SU-DHL-6 (cell line): ENCODE data around the gene PRDX1.
A peak's percentile ranks its signal among the peaks of the same experiment; 100 is the strongest.

Experiments
- H2AFZ ChIP-seq: fragments of 200-600 bp; sonication (generic); 2 replicates; pipeline ENCODE4 v1.6.1; 2014; ENCODE audit warnings: low read depth, mild to moderate bottlenecking, moderate library complexity, mixed read lengths, antibody characterized with exemption, low read length; ENCODE audit not compliant: severe bottlenecking
- H3F3A ChIP-seq: fragments of 200-600 bp; shearing (Covaris generic); 2 replicates; pipeline ENCODE4 v1.6.0; 2016; ENCODE audit warnings: antibody characterized with exemption, mild to moderate bottlenecking; ENCODE audit not compliant: insufficient read depth
- H3K27ac ChIP-seq: fragments of 200-600 bp; sonication (generic); 2 replicates; pipeline ENCODE4 v1.5.1; 2016; ENCODE audit warnings: low read depth, mild to moderate bottlenecking, low read length, moderate library complexity, mixed read lengths
- H3K27me3 ChIP-seq: fragments of 200-600 bp; sonication (generic), shearing (Covaris generic); 2 replicates; pipeline ENCODE4 v1.6.0; 2014; ENCODE audit warnings: mild to moderate bottlenecking, low read length
- H3K36me3 ChIP-seq: fragments of 200-600 bp; sonication (generic); 2 replicates; pipeline ENCODE4 v1.6.1; 2014; ENCODE audit warnings: mild to moderate bottlenecking, low read length, mixed read lengths
- H3K4me2 ChIP-seq: fragments of 300-600, 200-600 bp; shearing (Covaris generic), sonication (generic); 2 replicates; pipeline ENCODE4 v1.6.0; 2014; ENCODE audit warnings: low read length, low read depth, mild to moderate bottlenecking; ENCODE audit not compliant: poor library complexity, severe bottlenecking
- H3K4me3 ChIP-seq: fragments of 200-600 bp; sonication (generic); 2 replicates; pipeline ENCODE4 v1.5.1; 2014; ENCODE audit warnings: antibody characterized with exemption, low read length, mild to moderate bottlenecking, mixed read lengths; ENCODE audit not compliant: insufficient read depth, poor library complexity, severe bottlenecking
- H3K79me2 ChIP-seq: fragments of 200-600 bp; sonication (generic); 2 replicates; pipeline ENCODE4 v1.6.1; 2014; ENCODE audit warnings: mild to moderate bottlenecking, low read length, moderate library complexity; ENCODE audit not compliant: insufficient read depth
- H3K9ac ChIP-seq: fragments of 200-600 bp; sonication (generic); 2 replicates; pipeline ENCODE4 v1.7.0; 2014; ENCODE audit warnings: mild to moderate bottlenecking, low read length
- H3K9me2 ChIP-seq: fragments of 200-600 bp; sonication (generic); replicated peaks from 2 replicates; pipeline ENCODE4 v1.6.1; 2014; ENCODE audit warnings: low read length; ENCODE audit not compliant: insufficient read depth
- H3K9me3 ChIP-seq: fragments of 200-600 bp; sonication (generic); 2 replicates; pipeline ENCODE4 v1.6.1; 2014; ENCODE audit warnings: low read length, mixed read lengths; ENCODE audit not compliant: insufficient read depth
- H4K20me1 ChIP-seq: fragments of 200-600 bp; sonication (generic); 2 replicates; pipeline ENCODE4 v1.6.1; 2014; ENCODE audit warnings: low read depth, mild to moderate bottlenecking, antibody characterized with exemption, low read length, moderate library complexity, mixed read lengths
- EZH2phosphoT487 ChIP-seq: fragments of 200-600 bp; sonication (generic), shearing (Covaris generic); conservative IDR thresholded peaks from 2 replicates; pipeline ENCODE4 v1.6.1; 2018; ENCODE audit warnings: mild to moderate bottlenecking, antibody characterized with exemption, low read length, moderate library complexity, mixed read lengths
- TF ChIP-seq, protein P1 (sequence below): fragments of 200-600 bp; sonication (generic); IDR thresholded peaks from one replicate; pipeline ENCODE4 v1.5.1; 2017; ENCODE audit warnings: antibody characterized with exemption, mild to moderate bottlenecking, low read length, moderate library complexity; ENCODE audit not compliant: insufficient read depth, poor library complexity, severe bottlenecking

The PRDX1 gene

DNA sequence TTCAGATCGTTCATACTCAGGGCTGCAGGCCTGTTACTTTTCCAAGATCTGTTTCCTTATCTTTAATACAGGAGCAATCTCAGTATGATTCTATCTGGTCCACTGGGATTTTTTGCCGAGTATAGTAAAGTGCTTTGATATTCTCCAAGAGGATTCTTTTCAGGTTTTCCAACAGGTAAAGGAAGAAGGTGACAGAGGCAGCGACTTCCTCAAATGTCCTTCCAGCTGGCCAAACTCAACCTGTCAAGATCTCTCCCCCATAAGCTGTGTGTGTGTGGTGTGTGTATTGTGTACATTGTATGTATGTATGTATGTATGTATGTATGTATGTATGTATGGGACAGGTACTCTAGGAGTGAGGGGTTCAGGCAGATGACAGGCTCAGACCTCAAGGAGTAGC, 30.0 kb upstream of the PRDX1 start:
- Histone ChIP-seq H2AFZ (no peak overlapping the region), H4K20me1 (no peaks in the 10 kb centered on the region), H3K9me3 (no peaks in the 10 kb centered on the region), H3K4me2 (peak overlapping the region; percentile 99), H3K79me2 (peaks cover 41% of the 10 kb centered on the region), H3K27me3 (no peaks in the 10 kb centered on the region), H3K27ac (peak overlapping the region; percentile 70), H3K4me3 (peak overlapping the region; percentile 85), H3K9me2 (no peaks in the 10 kb centered on the region), H3F3A (no peaks in the 10 kb centered on the region), H3K9ac (peak overlapping the region; percentile 78), H3K36me3 (peaks cover 9% of the 10 kb centered on the region)
- TF ChIP-seq EZH2phosphoT487, result no peak
- TF ChIP-seq, protein P1, sequence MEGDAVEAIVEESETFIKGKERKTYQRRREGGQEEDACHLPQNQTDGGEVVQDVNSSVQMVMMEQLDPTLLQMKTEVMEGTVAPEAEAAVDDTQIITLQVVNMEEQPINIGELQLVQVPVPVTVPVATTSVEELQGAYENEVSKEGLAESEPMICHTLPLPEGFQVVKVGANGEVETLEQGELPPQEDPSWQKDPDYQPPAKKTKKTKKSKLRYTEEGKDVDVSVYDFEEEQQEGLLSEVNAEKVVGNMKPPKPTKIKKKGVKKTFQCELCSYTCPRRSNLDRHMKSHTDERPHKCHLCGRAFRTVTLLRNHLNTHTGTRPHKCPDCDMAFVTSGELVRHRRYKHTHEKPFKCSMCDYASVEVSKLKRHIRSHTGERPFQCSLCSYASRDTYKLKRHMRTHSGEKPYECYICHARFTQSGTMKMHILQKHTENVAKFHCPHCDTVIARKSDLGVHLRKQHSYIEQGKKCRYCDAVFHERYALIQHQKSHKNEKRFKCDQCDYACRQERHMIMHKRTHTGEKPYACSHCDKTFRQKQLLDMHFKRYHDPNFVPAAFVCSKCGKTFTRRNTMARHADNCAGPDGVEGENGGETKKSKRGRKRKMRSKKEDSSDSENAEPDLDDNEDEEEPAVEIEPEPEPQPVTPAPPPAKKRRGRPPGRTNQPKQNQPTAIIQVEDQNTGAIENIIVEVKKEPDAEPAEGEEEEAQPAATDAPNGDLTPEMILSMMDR, result no peak

- peak within 1 kb of the TSS; percentile 70 for H3K27ac ChIP-seq
- no peaks in the 10 kb centered on the region for H3K9me3 ChIP-seq
- TF ChIP-seq, protein P1, result no peak
- TF ChIP-seq EZH2phosphoT487, result no peak
Observed at GRCh38 chr1:45550401-45551351, 29.0 kb upstream of the PRDX1 start, which contains the start of gene AKR1A1. TSS of gene AKR1A1 (plus strand) at chr1:45550826. CDS start at chr1:45561795, 10,969 bp downstream.

GRCh38 chr1:45545553-45546310, 24.0 kb upstream of the PRDX1 start:
- no peak for TF ChIP-seq EZH2phosphoT487
- TF ChIP-seq, protein P1, result no peak
- no peaks in the 10 kb centered on the region for H3K27me3 ChIP-seq
- H2AFZ ChIP-seq, result peak overlapping the region; percentile 15
- H4K20me1 ChIP-seq, result no peaks in the 10 kb centered on the region
- peaks cover under 1% of the 10 kb centered on the region; the same call in 1 of the 2 replicates for H3K79me2 ChIP-seq
- no peak overlapping the region for H3K27ac ChIP-seq
- H3K9me3 ChIP-seq, result no peaks in the 10 kb centered on the region
- no peaks in the 10 kb centered on the region for H3K36me3 ChIP-seq
- no peaks in the 10 kb centered on the region for H3K9me2 ChIP-seq
- H3K9ac ChIP-seq, result no peak overlapping the region
- H3F3A ChIP-seq, result no peaks in the 10 kb centered on the region
- no peak overlapping the region for H3K4me2 ChIP-seq
- H3K4me3 ChIP-seq, result no peak overlapping the region

More at GRCh38 chr1:45550401-45551351, 29.0 kb upstream of the PRDX1 start, which contains the start of gene AKR1A1:
- no peaks in the 10 kb centered on the region for H3K27me3 ChIP-seq
- peaks cover 7% of the 10 kb centered on the region for H3K36me3 ChIP-seq
- H4K20me1 ChIP-seq, result no peaks in the 10 kb centered on the region
- H3K4me3 ChIP-seq, result peak within 1 kb of the TSS; percentile 85
- H3K79me2 ChIP-seq, result peaks cover 38% of the 10 kb centered on the region
- peak within 1 kb of the TSS; percentile 85 for H2AFZ ChIP-seq
- H3F3A ChIP-seq, result no peaks in the 10 kb centered on the region
- H3K4me2 ChIP-seq, result peak within 1 kb of the TSS; percentile 99
- no peaks in the 10 kb centered on the region for H3K9me2 ChIP-seq
- peak within 1 kb of the TSS; percentile 78 for H3K9ac ChIP-seq
